NCI-H1694 (cell line): Measurements from ENCODE around the gene INPP5E.

Experiments used
- DNase-seq: peaks from one replicate; lab custom pipeline; 2025; lab: John Stamatoyannopoulos, UW

Gene INPP5E

GRCh38 chr9:136447173-136447778, 7.6 kb upstream of the INPP5E start:
- DNase-seq: no peak

DNA sequence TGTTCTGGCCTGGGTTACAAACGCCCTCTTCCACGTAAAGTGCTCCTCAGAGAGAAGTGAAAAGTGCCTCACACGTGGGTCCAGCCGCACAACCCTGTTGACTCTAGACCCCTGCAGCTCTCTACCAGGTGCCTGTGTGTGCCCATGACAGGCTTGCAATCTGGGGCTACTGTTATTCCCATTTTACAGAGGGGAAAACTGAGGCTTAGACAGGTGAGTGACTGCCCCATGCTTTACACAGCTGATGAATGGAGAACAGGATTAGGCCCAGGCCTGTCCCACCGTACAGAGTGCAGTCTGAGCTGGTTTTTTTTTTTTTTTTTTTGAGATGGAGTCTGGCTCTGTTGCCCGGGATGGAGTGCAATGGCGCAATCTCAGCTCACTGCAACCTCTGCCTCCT, 6.2 kb upstream of the INPP5E start:
- DNase-seq: no peak

DNA sequence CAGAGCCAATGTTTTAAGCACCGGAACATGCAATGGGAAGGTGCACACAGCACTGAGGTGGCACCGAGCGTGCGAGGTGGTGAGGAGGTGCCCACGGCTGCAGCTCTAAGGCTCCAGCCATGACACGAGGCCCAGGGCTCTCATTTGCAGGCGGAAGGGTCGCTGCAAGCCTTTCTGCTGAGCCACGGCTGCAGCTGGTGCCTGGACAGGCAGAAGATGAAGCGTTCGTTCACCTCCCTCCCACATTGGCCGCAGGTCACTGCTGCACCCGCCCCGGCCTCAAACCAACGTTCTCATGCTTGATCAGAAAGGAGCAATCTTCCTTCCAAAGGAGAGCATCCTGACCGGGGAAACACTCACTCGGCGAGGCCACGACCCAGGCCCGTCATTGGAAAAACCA, 4.5 kb upstream of the INPP5E start:
- DNase-seq: no peak

DNA sequence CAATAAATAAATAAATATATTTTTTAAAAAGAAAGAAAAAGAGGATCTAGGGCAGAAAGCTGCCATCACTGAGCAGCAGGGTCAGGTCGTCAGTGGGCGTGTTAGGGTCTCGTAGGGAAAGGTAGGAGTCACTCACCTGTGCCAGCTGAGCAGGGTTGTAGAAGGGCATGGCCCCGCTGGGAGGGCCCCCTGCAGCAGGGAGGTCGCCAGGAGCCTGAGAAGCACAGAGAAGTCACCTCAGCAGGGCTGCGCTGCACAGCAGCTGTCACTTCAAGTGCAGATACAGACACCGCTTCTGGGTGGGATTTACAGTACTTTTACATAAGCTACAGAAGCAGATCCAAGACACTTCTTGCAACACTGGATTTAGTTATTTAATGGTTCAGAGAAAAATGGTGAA, 4.0 kb upstream of the INPP5E start:
- no peak for DNase-seq

DNA sequence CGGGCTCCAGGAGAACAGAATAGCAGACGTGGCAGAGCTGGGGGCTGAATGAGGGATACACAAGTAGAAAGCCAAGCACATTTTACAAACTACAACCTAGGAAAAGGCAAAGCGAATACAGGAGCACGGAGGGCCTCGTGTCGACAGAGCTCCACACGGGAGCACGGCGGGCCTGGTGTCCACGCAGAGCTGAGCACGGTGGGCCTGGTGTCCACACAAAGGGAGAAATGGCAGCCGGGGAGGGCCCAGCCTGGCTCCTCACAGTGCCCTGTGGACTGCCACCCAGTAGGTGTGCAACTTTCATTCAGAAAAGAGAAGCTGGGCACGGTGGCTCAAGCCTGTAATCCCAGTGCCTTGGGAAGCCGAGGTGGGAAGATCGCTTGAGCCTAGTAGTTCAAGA, 3.4 kb upstream of the INPP5E start:
- no peak for DNase-seq

DNA sequence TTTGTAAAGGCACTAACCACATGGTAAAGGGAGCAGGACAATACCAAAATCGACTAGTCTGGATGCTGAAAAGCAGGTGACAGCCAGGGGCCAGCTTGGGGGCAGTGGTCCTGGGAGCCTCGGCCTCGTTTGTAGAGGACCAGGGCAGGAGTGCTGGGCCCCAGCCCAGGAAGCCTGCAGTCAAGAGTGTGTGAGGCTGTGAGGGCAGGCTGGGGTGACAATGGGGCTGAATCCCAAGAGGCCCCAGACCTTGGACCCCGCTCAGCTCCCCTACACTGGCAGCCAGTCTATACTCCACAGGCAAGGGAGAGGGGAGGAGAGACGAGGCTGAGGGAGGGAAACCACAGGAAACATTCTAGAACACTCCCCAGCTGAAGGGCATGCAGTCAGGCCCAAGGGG, 2.6 kb upstream of the INPP5E start:
- no peak for DNase-seq

GRCh38 chr9:136441681-136442245, 2.1 kb upstream of the INPP5E start:
- DNase-seq: no peak

DNA sequence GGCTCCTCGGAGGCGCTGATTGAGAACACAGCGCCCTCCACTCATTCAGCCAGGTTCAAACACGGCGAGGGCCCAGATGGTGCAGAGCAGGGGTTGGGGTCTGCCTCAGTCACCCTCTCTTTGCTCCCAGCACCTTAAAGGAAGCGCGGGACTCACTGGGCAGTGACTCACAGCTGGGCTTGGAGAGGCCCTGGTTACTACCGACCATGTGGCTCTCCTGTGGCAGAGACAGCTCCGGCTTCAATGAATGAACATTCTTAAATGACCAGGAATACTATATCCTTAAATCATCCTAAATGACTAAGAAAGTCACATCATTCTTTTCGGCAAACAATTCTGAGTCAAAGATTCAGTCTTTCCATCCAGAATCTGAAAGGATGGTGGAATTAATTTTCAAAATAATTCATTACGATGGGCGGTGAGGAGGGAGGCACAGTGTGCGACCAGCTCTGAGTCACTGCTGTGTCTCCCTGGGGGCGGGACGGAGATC, 1.6 kb upstream of the INPP5E start:
- no peak for DNase-seq

DNA sequence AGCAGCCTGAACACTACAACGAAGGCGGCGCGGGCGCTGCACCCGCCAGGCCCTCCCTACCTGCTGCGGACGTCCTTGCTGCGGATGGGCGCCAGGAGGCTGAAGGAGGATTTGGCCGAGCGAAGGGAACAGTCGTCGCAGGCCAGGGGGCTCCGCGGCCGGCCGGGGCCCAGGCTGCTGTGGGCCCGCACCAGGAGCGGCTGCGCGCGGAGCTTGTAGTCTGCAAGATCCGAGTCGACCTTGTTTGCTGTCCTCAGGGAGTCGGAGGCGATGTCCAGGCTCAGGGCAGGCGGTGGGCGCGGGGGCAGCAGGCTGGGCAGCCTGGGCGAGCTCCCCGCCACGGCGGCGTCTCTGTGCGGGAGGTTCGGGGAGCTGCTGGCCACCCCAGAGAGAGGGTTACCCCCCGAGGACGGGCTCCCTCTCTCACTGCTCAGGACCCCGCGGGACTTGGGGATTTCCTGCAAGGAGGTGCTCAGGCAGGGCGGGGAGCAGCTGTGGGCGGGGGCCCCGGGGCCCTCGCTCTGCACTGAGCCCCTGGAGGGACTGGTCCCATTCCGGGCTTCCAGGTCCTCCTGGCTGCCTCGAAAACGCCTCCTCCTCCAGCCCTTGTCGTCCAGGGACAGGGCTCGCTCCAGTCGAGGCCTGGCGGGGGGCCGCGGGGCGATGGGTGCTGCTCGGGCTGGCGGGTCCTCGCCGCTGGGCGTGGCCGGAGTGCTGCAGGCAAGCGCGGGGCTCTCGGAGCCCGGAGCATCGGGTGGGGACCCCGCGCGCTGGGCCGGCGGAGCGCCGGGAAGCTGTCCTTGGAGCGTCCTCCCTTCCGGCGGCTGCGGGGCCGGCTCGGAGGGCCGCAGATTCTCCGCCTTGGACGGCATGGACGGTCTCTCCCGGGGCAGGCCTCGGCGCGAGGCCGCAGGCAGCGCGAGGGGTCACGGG, 831 bp downstream of the INPP5E start:
- no peak for DNase-seq

GRCh38 chr9:136437839-136438547, 1.7 kb downstream of the INPP5E start:
- no peak for DNase-seq

DNA sequence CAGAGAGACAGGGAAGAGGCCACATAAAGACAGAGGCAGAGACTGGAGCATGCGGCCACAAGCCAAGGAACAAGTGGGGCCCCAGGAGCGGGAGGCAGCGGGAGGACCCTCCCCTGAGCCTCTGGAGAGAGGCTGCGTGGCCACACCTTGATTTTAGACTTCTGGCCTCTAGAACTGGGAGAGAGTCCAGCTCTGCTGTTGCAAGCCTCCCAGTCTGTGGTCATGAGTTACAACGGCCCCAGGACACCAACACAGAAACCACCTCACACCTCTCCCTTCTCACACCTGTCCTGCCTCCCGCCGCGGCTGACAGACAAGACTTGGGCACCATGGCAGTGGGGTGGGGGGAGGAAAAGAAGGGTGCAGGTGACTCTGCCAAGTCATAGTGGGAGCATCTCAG, 2.2 kb downstream of the INPP5E start:
- DNase-seq: no peak

- no peak for DNase-seq
Measured at GRCh38 chr9:136436055-136436634, 3.5 kb downstream of the INPP5E start.

GRCh38 chr9:136434580-136435169, 5.0 kb downstream of the INPP5E start:
- DNase-seq: no peak

DNA sequence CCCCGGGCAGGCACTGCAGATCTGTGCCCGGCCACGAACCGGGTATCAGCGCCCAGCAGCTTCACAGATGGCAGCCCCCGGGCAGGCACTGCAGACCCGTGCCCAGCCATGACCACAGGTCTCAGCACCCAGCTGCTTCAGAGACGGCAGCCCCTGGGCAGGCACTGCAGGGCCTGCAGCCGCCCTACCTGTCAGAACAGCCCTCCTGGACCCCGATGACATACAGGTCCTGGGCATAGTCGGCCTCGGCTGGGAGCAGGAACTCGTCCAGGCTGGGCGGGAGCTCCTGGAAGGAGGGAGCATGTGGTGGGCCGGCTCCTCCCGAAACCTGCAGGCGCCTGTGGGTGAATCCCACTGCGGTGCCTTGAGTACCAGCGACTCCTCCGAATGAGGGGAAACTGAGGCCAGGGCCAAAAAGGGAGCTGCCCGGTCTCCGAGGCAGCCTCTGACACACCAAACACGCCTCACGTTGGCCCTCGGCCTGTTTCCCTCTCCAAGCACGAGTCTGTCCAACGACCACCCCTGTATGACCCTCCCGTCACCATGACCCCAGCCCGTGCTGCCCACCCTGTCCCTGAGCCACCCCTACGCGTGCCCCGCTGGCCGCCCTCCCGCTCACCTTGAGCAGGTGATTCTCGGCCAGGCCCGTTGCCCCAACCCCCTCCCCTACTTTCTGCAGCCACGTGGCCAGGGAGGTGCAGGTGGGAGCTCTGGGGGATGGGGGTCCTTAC, 5.6 kb downstream of the INPP5E start:
- DNase-seq: no peak

GRCh38 chr9:136433043-136433715, 6.5 kb downstream of the INPP5E start:
- DNase-seq: no peak

GRCh38 chr9:136432591-136432990, 7.1 kb downstream of the INPP5E start:
- no peak for DNase-seq

DNA sequence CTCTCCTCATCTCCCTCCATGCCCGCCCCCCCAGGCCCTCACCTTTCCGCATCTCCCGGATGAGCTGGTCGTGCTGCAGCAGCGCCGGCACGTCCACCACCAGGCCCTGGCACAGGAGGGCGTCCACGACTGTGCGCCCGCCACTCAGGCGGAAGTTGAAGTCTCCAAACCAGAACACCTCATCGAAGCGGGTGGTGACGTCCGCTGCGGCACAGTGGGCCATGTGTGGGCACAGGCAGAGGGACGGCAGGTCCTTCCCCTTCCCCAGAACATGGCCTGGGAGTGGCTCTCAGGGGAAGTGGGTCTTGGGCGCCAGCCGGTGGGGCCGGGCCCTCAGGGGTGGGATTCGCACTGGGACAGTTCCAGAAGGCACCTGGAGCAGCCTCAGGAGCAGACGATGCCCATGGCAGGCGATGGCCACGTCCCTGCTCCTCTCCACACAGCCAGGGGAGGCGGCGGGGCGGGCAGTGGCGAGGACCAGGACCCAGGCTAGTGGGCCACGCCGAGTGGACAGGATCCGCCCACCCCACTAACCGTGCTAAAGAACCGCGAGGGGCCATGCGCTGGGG, 7.8 kb downstream of the INPP5E start:
- no peak for DNase-seq

DNA sequence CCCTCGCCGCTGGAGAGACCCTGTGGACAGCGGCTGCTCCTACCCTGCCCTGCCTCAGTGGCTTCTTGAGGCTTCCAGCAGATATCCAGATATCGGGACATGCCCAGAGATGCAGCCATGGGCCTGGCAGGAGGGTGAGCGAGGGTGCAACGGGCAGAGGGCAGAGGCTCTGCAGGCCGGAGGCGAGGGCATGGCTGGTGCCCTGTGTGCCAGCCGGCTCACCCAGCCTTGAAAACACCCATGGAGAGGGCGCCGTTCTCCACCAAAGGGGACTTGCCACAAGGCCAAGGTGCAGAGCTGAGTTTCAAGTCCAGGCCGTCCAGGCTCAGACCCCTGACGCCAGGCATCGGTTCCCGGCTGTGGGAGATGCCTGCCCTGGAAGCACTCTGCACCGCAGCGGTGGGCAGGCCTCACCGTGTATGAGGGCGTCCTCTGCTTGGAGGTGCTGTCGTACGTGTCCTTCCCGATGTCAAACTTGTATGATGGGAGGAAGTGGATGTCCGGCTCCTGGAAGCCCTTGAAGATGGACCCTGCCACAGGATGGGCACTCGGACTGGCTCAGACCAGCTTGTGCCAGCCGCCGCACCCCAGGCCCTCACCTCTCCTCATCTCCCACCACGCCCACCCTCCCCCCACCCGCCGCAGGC, 8.9 kb downstream of the INPP5E start:
- no peak for DNase-seq

- no peak for DNase-seq
Measured at GRCh38 chr9:136429683-136430491, 9.8 kb downstream of the INPP5E start.
